ENCODE results near the gene ARFIP2. TPM values are rescaled to one million over a fixed set of nuclear protein-coding genes. Genes with fewer than 3 reads are reported as not detected.
A peak's percentile ranks its signal among the peaks of the same experiment; 100 is the strongest.

ARFIP2 gene
- total and polyA plus RNA-seq, 10 of the 15 experiments (the other 5 are each of a cell fraction or from before 2014, with no cell fraction given), result 11.7 to 59.8 (median 48.0) TPM

DNA sequence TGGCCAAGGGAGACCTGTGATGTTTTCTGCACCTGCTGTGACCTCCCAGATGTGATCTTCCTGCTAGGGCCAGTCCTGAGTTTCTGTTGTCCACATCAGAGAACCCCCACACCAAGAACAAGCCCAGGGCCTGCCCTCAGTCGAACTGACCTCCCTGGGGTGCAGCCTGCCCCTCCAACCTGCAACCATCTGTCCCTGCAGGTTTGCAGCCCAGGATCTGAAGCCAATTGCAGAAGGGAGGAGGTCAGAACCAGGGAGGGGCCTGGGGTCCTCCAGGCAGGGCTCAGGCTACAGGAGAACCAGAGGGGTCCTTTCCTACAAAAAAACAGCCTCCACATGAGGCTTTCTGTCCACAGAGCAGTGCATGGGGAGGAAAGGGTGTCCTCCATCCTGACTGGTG lies 8.2 kb downstream of the ARFIP2 start:
- RAD21 ChIA-PET (ENCODE audit: unreplicated experiment), result interaction anchor here (1.5 kb wide), 1 partner anchor 94 kb away, joined by 3 read pairs; no protein-coding TSS in a partner anchor
- WGBS (ENCODE audit: insufficient coverage, insufficient replicate concordance, low lambda C conversion rate, missing lambda C conversion rate), result 50% methylated on average over 1 of the region's 1 CpG
- ATAC-seq, result no peak
- H3K4me2 ChIP-seq (ENCODE audit: control insufficient read depth, insufficient read depth), result peak overlapping the region; percentile 95
- H3K4me1 ChIP-seq (ENCODE audit: control insufficient read depth, insufficient read depth, low read length), result peaks cover 15% of the 10 kb centered on the region
- H3K9ac ChIP-seq (ENCODE audit: control insufficient read depth, insufficient read depth, low read length), result no peak overlapping the region; the same call in 1 of the 2 replicates
- POLR2A ChIA-PET, result interaction anchor here (0.8 to 1.3 kb wide), 3 partner anchors 12 to 83 kb away, joined by 3 to 4 read pairs (median 3); partner anchors contain the start of gene SMPD1
- no peaks in the 10 kb centered on the region for H3K79me2 ChIP-seq (ENCODE audit: control insufficient read depth, insufficient read depth, low read length)
- SMC1A ChIA-PET (ENCODE audit: uncharacterized antibody, unreplicated experiment), result interaction anchor here (2.0 to 2.2 kb wide), 3 partner anchors 11 to 94 kb away, joined by 4 to 6 read pairs (median 5); no protein-coding TSS in a partner anchor
- TF ChIP-seq, protein P1, sequence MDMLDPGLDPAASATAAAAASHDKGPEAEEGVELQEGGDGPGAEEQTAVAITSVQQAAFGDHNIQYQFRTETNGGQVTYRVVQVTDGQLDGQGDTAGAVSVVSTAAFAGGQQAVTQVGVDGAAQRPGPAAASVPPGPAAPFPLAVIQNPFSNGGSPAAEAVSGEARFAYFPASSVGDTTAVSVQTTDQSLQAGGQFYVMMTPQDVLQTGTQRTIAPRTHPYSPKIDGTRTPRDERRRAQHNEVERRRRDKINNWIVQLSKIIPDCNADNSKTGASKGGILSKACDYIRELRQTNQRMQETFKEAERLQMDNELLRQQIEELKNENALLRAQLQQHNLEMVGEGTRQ (IDR thresholded peaks at IDR 0.05; ENCODE audit: borderline replicate concordance, low read depth, low read length), result no peak
- TF ChIP-seq EZH2 (IDR thresholded peaks at IDR 0.05; ENCODE audit: borderline replicate concordance, control insufficient read depth, low read depth, low read length), result no peak
- no peak for TF ChIP-seq SREBF2 (IDR thresholded peaks at IDR 0.05; ENCODE audit: low read length)
- no peak for TF ChIP-seq FOXK2 (IDR thresholded peaks at IDR 0.05)
- no peak for TF ChIP-seq ZNF274 (IDR thresholded peaks at IDR 0.05; ENCODE audit: insufficient read depth, insufficient read length)
- no peak for TF ChIP-seq MXI1 (IDR thresholded peaks at IDR 0.05; ENCODE audit: low read depth, low read length)
- TF ChIP-seq EGR1 (IDR thresholded peaks at IDR 0.05; ENCODE audit: borderline replicate concordance in 1 of 2, low read depth in 2 of 2, low read length in 2 of 2), result no peak
- no peak for TF ChIP-seq EP300 (IDR thresholded peaks at IDR 0.05; ENCODE audit: borderline replicate concordance in 1 of 2, control insufficient read depth in 1 of 2, low read depth in 2 of 2, low read length in 2 of 2)
- no peak for TF ChIP-seq KDM1A (IDR thresholded peaks at IDR 0.05; ENCODE audit: borderline replicate concordance)
- TF ChIP-seq STAT3 (IDR thresholded peaks at IDR 0.05; ENCODE audit: low read depth, low read length), result no peak
- intact Hi-C loops (cut with micrococcal nuclease; ENCODE audit: unreplicated experiment) (loop anchor here (5.0 kb wide), 1 partner anchor 71 kb away; no protein-coding TSS in a partner anchor), in situ Hi-C loops (cut with MboI) (no loop called here)
- H3K27me3 ChIP-seq (replicated peaks in 1 of 2; ENCODE audit: control insufficient read depth in 2 of 2, insufficient read depth in 2 of 2, low read length in 1 of 2), result no peaks in the 10 kb centered on the region
- no peak overlapping the region; the same call in 1 of the 2 replicates for H2AFZ ChIP-seq (ENCODE audit: control insufficient read depth, low read depth, low read length)
- DNase-seq (ENCODE audit: low read depth, low spot score), result no peak
- H3K36me3 ChIP-seq (ENCODE audit: control insufficient read depth in 2 of 2, insufficient read depth in 2 of 2, low read length in 1 of 2), result peaks cover 1 to 5% of the 10 kb centered on the region in 2 experiments; a peak in 2 of 4 replicates
- no peaks in the 10 kb centered on the region for H4K20me1 ChIP-seq (ENCODE audit: control insufficient read depth, insufficient read depth)
- no TSS peak for BruUV-seq (replicated peaks)
- peak overlapping the region; percentile 38; the same call in 1 of the 2 replicates for H3K4me3 ChIP-seq
- no peak for FAIRE-seq
- CTCF ChIA-PET, result interaction anchor here (0.9 to 2.1 kb wide), 3 partner anchors 8 to 94 kb away, joined by 3 to 8 read pairs (median 3); partner anchors contain the start of genes ARFIP2 and TIMM10B
- H3K27ac ChIP-seq (ENCODE audit: control insufficient read depth, insufficient read depth), result no peak overlapping the region
- no peaks in the 10 kb centered on the region for H3K9me3 ChIP-seq (replicated peaks; ENCODE audit: control insufficient read depth, insufficient read depth, low read length)

Data from GM12878 (cell line).